Liver (tissue), 3 donors: ENCODE measurements around the gene NCOR2.

Experiments used
- NR2F2 ChIP-seq: IDR thresholded peaks from 2 replicates; pipeline ENCODE4 v1.6.1; 2016; ENCODE audit warnings: antibody characterized with exemption
- YY1 ChIP-seq: IDR thresholded peaks from 2 replicates; pipeline ENCODE4 v1.6.1; 2016; ENCODE audit warnings: antibody characterized with exemption, mild to moderate bottlenecking
- TF ChIP-seq, protein P1 (sequence below): fragments of 150-350 bp; IDR thresholded peaks from 2 replicates; pipeline ENCODE4 v1.5.1; 2017; ENCODE audit warnings: improper control_type of control experiment, low read depth, low read length; ENCODE audit not compliant: missing input control
- TF ChIP-seq, protein P2 (sequence below): IDR thresholded peaks from 2 replicates; pipeline ENCODE4 v1.6.1; 2016; ENCODE audit warnings: antibody characterized with exemption
- donor health status: healthy.
- donor health status: healthy.

DNA sequence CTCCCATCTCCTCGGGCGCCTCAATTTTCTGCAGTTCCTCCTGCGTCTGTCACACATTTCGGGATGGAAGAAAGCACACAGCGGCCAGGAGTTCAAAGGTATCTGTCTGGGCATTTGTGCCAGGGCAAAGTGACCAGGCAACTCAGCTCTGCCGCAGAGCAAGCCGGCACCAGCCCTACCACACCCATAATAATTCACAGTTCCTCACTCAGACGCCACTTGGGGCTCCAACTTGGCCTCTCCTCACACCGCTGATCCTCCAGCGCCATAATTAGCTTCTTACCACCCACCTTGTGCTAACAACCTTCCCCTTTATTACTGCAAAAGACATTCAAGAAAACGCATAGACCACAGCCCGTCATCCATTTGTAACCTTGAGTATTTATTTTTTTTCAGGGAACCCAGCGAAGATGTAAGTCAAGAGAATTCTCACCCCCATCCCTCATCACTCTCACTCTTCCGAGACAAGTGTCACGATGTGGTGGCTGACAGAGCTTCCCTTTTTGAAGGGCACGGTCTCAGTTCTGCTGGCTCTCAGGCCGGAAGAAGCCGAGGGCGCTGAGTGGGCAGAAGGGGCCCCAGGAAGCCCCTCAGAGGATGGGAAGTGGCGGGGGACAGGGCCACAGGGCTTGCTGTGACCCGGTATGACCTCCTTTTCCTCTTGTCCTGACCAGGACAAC is 25.2 kb upstream of the NCOR2 start:
- no peak for TF ChIP-seq YY1
- TF ChIP-seq, protein P1, sequence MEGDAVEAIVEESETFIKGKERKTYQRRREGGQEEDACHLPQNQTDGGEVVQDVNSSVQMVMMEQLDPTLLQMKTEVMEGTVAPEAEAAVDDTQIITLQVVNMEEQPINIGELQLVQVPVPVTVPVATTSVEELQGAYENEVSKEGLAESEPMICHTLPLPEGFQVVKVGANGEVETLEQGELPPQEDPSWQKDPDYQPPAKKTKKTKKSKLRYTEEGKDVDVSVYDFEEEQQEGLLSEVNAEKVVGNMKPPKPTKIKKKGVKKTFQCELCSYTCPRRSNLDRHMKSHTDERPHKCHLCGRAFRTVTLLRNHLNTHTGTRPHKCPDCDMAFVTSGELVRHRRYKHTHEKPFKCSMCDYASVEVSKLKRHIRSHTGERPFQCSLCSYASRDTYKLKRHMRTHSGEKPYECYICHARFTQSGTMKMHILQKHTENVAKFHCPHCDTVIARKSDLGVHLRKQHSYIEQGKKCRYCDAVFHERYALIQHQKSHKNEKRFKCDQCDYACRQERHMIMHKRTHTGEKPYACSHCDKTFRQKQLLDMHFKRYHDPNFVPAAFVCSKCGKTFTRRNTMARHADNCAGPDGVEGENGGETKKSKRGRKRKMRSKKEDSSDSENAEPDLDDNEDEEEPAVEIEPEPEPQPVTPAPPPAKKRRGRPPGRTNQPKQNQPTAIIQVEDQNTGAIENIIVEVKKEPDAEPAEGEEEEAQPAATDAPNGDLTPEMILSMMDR = no peak
- TF ChIP-seq NR2F2 = no peak
- TF ChIP-seq, protein P2, sequence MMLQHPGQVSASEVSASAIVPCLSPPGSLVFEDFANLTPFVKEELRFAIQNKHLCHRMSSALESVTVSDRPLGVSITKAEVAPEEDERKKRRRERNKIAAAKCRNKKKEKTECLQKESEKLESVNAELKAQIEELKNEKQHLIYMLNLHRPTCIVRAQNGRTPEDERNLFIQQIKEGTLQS = no peak
